CD4-positive, alpha-beta T cell treated with Interleukin-10 for 1 hour (primary cell): Measurements from ENCODE around the gene AGO1.
"Not testable (repeated sequence)": the region's sequence is repeated elsewhere in the genome, so short reads cannot be mapped to it uniquely, and the experiment has no call there.

Experiments used
- DNase-seq: peaks from one replicate; pipeline ENCODE4 v3.0.0-alpha.2; 2020

Gene AGO1

GRCh38 chr1:35925741-35926140 is 42.7 kb downstream of the AGO1 start:
- no peak for DNase-seq

- no peak for DNase-seq
Observed at GRCh38 chr1:35927472-35927871, 44.5 kb downstream of the AGO1 start.

GRCh38 chr1:35929730-35930592 is 47.0 kb downstream of the AGO1 start:
- peak; percentile 50 for DNase-seq

GRCh38 chr1:35930593-35931445 is 47.8 kb downstream of the AGO1 start, which contains the start of gene AGO3:
AGO3 (plus strand) TSS chr1:35931105; CDS start chr1:35931427, 322 bp downstream.
- DNase-seq, result peak; percentile 91

GRCh38 chr1:35931446-35932157 is 48.6 kb downstream of the AGO1 start:
- DNase-seq, result peak; percentile 19

- DNase-seq, result no peak
Observed at GRCh38 chr1:35932158-35932636, 49.2 kb downstream of the AGO1 start.

GRCh38 chr1:35932941-35933340 is 49.9 kb downstream of the AGO1 start:
- DNase-seq, result no peak

- no peak for DNase-seq
Observed at GRCh38 chr1:35935442-35936388, 52.7 kb downstream of the AGO1 start.

- no peak for DNase-seq
Observed at GRCh38 chr1:35936838-35937237, 53.8 kb downstream of the AGO1 start.

- DNase-seq, result no peak
Observed at GRCh38 chr1:35939484-35939883, 56.5 kb downstream of the AGO1 start.

- no peak for DNase-seq
Observed at GRCh38 chr1:35945327-35945726, 62.3 kb downstream of the AGO1 start.

- DNase-seq, result no peak
Observed at GRCh38 chr1:35947547-35947946, 64.5 kb downstream of the AGO1 start.

GRCh38 chr1:35958558-35958957 is 75.5 kb downstream of the AGO1 start:
- no peak for DNase-seq

GRCh38 chr1:35959304-35959703 is 76.3 kb downstream of the AGO1 start:
- no peak for DNase-seq

GRCh38 chr1:35962952-35963351 is 79.9 kb downstream of the AGO1 start:
- no peak for DNase-seq

- DNase-seq, result not testable (repeated sequence)
Observed at GRCh38 chr1:35964277-35964676, 81.3 kb downstream of the AGO1 start.

- no peak for DNase-seq
Observed at GRCh38 chr1:35968396-35968795, 85.4 kb downstream of the AGO1 start.

- no peak for DNase-seq
Observed at GRCh38 chr1:35971601-35972000, 88.6 kb downstream of the AGO1 start.

GRCh38 chr1:35972631-35973030 is 89.6 kb downstream of the AGO1 start:
- not testable (repeated sequence) for DNase-seq

GRCh38 chr1:35980090-35980489 is 97.1 kb downstream of the AGO1 start:
- no peak for DNase-seq
